Hepatocyte (in vitro differentiated cells): Measurements from ENCODE around the gene UBXN11. TPM values are rescaled to one million over a fixed set of nuclear protein-coding genes. Genes with fewer than 3 reads are reported as not detected.
A peak's percentile ranks its signal among the peaks of the same experiment; 100 is the strongest.

Experiments used
- DNase-seq: peaks from one replicate; pipeline ENCODE4 v3.0.0-alpha.2; 2016; ENCODE audit warnings: low spot score
- H2AFZ ChIP-seq: fragments of 200-600 bp; sonication (generic); 2 replicates; pipeline ENCODE4 v1.6.0; 2016; ENCODE audit warnings: antibody characterized with exemption, mild to moderate bottlenecking
- H3K27ac ChIP-seq: fragments of 200-600 bp; sonication (generic); 2 replicates; pipeline ENCODE4 v1.5.1; 2016; ENCODE audit warnings: mild to moderate bottlenecking
- H3K27me3 ChIP-seq: fragments of 200-600 bp; sonication (generic); 2 replicates; pipeline ENCODE4 v1.6.1; 2016
- H3K36me3 ChIP-seq: fragments of 200-600 bp; sonication (generic); replicated peaks from 2 replicates; pipeline ENCODE4 v1.5.1; 2016; ENCODE audit warnings: low read depth; ENCODE audit not compliant: insufficient read depth
- H3K4me1 ChIP-seq: fragments of 200-600 bp; sonication (generic); 2 replicates; pipeline ENCODE4 v1.5.1; 2016; ENCODE audit warnings: mild to moderate bottlenecking, moderate library complexity; ENCODE audit not compliant: insufficient read depth
- H3K4me2 ChIP-seq: fragments of 200-600 bp; sonication (generic); 2 replicates; pipeline ENCODE4 v1.6.0; 2016
- H3K4me3 ChIP-seq: fragments of 200-600 bp; sonication (generic); 2 replicates; pipeline ENCODE4 v1.5.1; 2016; ENCODE audit warnings: mild to moderate bottlenecking
- H3K79me2 ChIP-seq: fragments of 200-600 bp; sonication (generic); 2 replicates; pipeline ENCODE4 v1.6.0; 2017; ENCODE audit warnings: mild to moderate bottlenecking
- H3K9me2 ChIP-seq: fragments of 200-600 bp; sonication (generic); replicated peaks from 2 replicates; pipeline ENCODE4 v1.6.0; 2017; ENCODE audit warnings: mild to moderate bottlenecking; ENCODE audit not compliant: insufficient read depth
- H3K9me3 ChIP-seq: fragments of 200-600 bp; sonication (generic); 2 replicates; pipeline ENCODE4 v1.5.1; 2016; ENCODE audit warnings: low read depth, mild to moderate bottlenecking
- H4K20me1 ChIP-seq: fragments of 200-600 bp; sonication (generic); 2 replicates; pipeline ENCODE4 v1.6.0; 2016; ENCODE audit warnings: mild to moderate bottlenecking; ENCODE audit not compliant: insufficient read depth, poor library complexity, severe bottlenecking
- CTCF ChIP-seq: fragments of 200-600 bp; sonication (generic); IDR thresholded peaks from 2 replicates; pipeline ENCODE4 v1.5.1; 2016; ENCODE audit warnings: antibody characterized with exemption, mild to moderate bottlenecking; ENCODE audit not compliant: poor library complexity
- EZH2 ChIP-seq: fragments of 200-600 bp; sonication (generic); IDR thresholded peaks from 2 replicates; pipeline ENCODE4 v1.6.1; 2016; ENCODE audit warnings: antibody characterized with exemption, mild to moderate bottlenecking, borderline replicate concordance
- EZH2phosphoT487 ChIP-seq: fragments of 200-600 bp; sonication (generic); IDR thresholded peaks from one replicate; pipeline ENCODE4 v1.6.1; 2018; ENCODE audit warnings: antibody characterized with exemption, mild to moderate bottlenecking, low read depth, moderate library complexity; ENCODE audit not compliant: unreplicated experiment, severe bottlenecking
- WGBS: methylation state at CpG from one replicate; pipeline ENCODE4 v1.1.6; 2016; ENCODE audit warnings: low lambda C conversion rate; ENCODE audit errors: missing lambda C conversion rate; 5-methylcytosine and 5-hydroxymethylcytosine counted together
- polyA plus RNA-seq: library from polyadenylated mRNA; unstranded; fragments of >200 nt; fragmentation: Nextera tagmentation; extraction: Ambion mirVana; gene quantifications from 2 replicates; pipeline ENCODE4 v1.2.1, GENCODE V29; 2016
- total RNA-seq: library from RNA; depleted of rRNA; stranded (reverse); fragments of >200 nt; gene quantifications from 2 replicates; pipeline ENCODE4 v1.2.3, GENCODE V29; 2014

The UBXN11 gene
- total and polyA plus RNA-seq, 2 experiments from 2014 or later = 3.1 to 17.1 TPM

- H2AFZ ChIP-seq = no peak overlapping the region
- no peak for DNase-seq
- peaks cover 19% of the 10 kb centered on the region for H3K79me2 ChIP-seq
- H3K4me3 ChIP-seq = no peak overlapping the region
- no peaks in the 10 kb centered on the region for H3K9me2 ChIP-seq
- WGBS = 87% methylated on average over 15 of the region's 22 CpGs
- H4K20me1 ChIP-seq = no peaks in the 10 kb centered on the region
- TF ChIP-seq EZH2phosphoT487 (no peak), CTCF (no peak), EZH2 (no peak)
- H3K4me1 ChIP-seq = peaks cover 44% of the 10 kb centered on the region
- H3K36me3 ChIP-seq = no peaks in the 10 kb centered on the region
- peak overlapping the region; percentile 94 for H3K27ac ChIP-seq
- no peaks in the 10 kb centered on the region for H3K27me3 ChIP-seq
- no peaks in the 10 kb centered on the region for H3K9me3 ChIP-seq
- peak overlapping the region; percentile 93 for H3K4me2 ChIP-seq
These were observed 24.0 kb downstream of the UBXN11 start for GRCh38 chr1:26282401-26282918.

GRCh38 chr1:26281971-26282370, 24.5 kb downstream of the UBXN11 start:
- Histone ChIP-seq H3K27ac (peak overlapping the region; percentile 94), H3K36me3 (no peaks in the 10 kb centered on the region), H2AFZ (no peak overlapping the region), H3K27me3 (no peaks in the 10 kb centered on the region), H3K9me2 (no peaks in the 10 kb centered on the region), H3K4me1 (peaks cover 48% of the 10 kb centered on the region), H3K4me3 (no peak overlapping the region), H3K4me2 (peak overlapping the region; percentile 93), H3K9me3 (no peaks in the 10 kb centered on the region), H3K79me2 (peaks cover 19% of the 10 kb centered on the region), H4K20me1 (no peaks in the 10 kb centered on the region)
- TF ChIP-seq CTCF (no peak), EZH2phosphoT487 (no peak), EZH2 (no peak)
- 35% methylated on average over 8 of the region's 15 CpGs for WGBS
- DNase-seq = peak; percentile 63

- Histone ChIP-seq H3K36me3 (no peaks in the 10 kb centered on the region), H3K9me2 (no peaks in the 10 kb centered on the region), H3K4me1 (peaks cover 55% of the 10 kb centered on the region), H3K79me2 (peaks cover 19% of the 10 kb centered on the region), H2AFZ (no peak overlapping the region), H4K20me1 (no peaks in the 10 kb centered on the region), H3K4me2 (peak overlapping the region; percentile 93), H3K9me3 (no peaks in the 10 kb centered on the region), H3K27ac (peak overlapping the region; percentile 94), H3K4me3 (no peak overlapping the region), H3K27me3 (no peaks in the 10 kb centered on the region)
- TF ChIP-seq EZH2 = no peak
- TF ChIP-seq EZH2phosphoT487 = no peak
- no peak for TF ChIP-seq CTCF
- DNase-seq = no peak
- 97% methylated on average over 5 of the region's 5 CpGs for WGBS
These were observed 25.1 kb downstream of the UBXN11 start for GRCh38 chr1:26281091-26281958.
